Astrocyte of the spinal cord (primary cell): ENCODE results near the gene OR14I1.

Experiments used
- DNase-seq: peaks from one replicate; pipeline ENCODE4 v3.0.0; 2011; ENCODE audit warnings: low read depth, low spot score
- H3K4me3 ChIP-seq: 2 replicates; pipeline ENCODE4 v1.5.1; 2011; ENCODE audit warnings: low read depth, mild to moderate bottlenecking, low read length, moderate library complexity
- in situ Hi-C: cut with HindIII; loops from 2 replicates; pipeline ENCODE4 v1.10.0; 2017; ENCODE audit warnings: low sequenced_read_pairs
- TF ChIP-seq, protein P1 (sequence below): IDR thresholded peaks from 2 replicates; pipeline ENCODE4 v1.5.1; 2012; ENCODE audit warnings: low read depth, mild to moderate bottlenecking, low read length, inconsistent platforms

The OR14I1 gene

DNA sequence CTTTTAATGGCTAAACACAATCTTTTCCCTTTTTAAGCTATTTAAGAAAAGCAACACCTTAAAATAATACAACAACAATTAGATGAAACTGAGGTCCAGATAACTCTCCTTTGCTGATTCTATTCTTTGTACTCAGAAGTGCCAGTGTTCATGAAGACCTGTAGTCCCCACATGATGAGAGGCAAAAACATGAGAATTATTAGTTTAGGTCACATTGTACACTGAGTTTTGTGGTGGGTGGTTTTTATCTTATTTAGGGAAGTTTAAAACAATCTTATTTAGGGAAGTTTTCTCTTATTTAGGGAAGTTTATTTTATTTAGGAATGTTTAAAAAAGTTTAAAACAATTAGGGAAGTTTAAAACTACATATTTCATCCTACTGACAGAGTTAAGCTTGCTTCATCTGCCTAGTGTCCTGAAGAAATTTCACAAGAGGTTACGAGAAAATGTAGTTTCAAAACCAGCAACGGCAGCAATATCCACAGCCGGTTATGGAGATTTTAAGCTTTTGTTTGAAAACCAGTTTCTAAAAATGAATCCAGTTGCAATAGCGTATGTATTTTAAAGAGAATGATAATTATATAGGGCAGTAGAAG, 7.8 kb upstream of the OR14I1 start:
- TF ChIP-seq, protein P1, sequence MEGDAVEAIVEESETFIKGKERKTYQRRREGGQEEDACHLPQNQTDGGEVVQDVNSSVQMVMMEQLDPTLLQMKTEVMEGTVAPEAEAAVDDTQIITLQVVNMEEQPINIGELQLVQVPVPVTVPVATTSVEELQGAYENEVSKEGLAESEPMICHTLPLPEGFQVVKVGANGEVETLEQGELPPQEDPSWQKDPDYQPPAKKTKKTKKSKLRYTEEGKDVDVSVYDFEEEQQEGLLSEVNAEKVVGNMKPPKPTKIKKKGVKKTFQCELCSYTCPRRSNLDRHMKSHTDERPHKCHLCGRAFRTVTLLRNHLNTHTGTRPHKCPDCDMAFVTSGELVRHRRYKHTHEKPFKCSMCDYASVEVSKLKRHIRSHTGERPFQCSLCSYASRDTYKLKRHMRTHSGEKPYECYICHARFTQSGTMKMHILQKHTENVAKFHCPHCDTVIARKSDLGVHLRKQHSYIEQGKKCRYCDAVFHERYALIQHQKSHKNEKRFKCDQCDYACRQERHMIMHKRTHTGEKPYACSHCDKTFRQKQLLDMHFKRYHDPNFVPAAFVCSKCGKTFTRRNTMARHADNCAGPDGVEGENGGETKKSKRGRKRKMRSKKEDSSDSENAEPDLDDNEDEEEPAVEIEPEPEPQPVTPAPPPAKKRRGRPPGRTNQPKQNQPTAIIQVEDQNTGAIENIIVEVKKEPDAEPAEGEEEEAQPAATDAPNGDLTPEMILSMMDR = no peak
- DNase-seq = no peak
- in situ Hi-C loops = no loop called here
- no peak overlapping the region for H3K4me3 ChIP-seq

DNA sequence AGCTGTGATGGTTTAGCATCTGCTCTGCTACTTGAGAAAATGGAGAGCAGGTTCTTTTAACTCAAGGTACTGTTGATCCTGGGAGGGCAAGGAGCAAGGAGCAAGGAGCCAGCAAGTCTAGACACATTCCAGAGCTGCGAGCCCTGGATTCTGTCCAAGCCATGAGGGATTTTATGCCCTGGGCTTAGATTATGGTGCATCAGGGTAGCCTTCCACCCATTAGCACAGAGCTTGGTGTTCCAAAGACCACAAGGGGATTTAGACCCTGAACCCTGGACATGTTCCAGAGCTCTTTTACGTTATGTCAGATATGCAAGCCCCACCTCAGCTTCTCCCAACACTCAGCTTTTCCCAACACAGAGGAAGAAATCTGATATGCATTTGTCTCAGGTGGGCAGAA, 2.0 kb upstream of the OR14I1 start:
- in situ Hi-C loops = no loop called here
- no peak overlapping the region for H3K4me3 ChIP-seq
- TF ChIP-seq, protein P1 = no peak
- DNase-seq = no peak

DNA sequence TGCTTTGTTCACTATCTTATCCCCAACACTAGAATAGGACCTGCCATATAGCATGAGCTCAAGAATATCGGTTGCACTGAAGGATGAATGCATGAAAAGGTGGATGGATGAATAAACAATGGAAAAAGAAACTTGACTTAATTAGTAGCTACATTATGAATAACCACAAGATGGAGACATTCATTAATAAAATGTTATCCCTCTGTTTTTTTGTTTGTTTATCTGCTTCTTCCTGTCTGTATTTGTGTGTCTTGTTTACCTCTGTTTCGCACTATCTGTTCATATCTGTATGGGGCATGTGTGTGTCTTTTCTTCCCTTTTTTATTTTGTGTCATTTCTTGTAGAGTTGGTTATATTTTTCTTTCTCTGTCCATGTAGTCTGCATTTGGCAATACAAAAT, 1.1 kb upstream of the OR14I1 start:
- in situ Hi-C loops = no loop called here
- H3K4me3 ChIP-seq = no peak overlapping the region
- TF ChIP-seq, protein P1 = no peak
- no peak for DNase-seq

DNA sequence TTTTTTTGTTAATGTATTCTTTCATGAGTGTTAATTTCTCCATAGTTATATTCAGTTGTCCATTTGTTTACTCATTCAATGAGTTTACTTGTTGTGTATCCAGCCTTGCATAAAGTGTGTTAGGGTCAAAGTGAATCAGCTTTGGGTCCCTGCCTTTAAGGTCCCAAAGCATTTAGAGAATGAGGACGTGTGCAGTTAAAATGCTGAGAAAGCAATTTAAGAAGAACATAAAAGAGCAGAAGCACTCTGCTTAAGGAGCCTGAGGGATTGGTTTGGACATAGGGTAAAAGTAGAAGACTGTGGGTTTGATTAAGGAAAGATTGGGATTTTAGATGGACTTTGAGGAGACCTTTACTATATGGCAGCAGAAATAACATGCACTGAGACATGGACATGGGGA, 3.5 kb downstream of the OR14I1 start:
- TF ChIP-seq, protein P1 = no peak
- no peak for DNase-seq
- in situ Hi-C loops = no loop called here
- no peak overlapping the region for H3K4me3 ChIP-seq

DNA sequence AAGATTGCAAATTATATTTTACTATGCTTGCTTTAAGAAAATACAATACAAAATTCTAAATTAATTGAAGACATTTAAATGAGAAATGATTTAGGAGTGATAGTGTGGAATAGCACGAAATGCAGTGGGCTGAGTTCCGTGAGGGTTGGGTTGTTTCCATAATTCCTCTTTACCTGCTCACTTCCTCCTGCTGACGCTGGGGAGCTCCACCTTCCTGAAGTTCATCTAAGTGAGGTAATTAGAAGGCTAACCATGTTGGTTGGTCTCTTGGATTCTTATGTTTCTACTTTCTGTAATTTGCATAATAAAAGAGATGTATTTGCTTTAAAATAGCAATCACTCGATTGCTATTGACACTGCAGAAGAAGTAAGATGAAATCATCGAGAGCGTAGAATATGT, 4.7 kb downstream of the OR14I1 start:
- no peak overlapping the region for H3K4me3 ChIP-seq
- in situ Hi-C loops = no loop called here
- DNase-seq = no peak
- TF ChIP-seq, protein P1 = no peak

DNA sequence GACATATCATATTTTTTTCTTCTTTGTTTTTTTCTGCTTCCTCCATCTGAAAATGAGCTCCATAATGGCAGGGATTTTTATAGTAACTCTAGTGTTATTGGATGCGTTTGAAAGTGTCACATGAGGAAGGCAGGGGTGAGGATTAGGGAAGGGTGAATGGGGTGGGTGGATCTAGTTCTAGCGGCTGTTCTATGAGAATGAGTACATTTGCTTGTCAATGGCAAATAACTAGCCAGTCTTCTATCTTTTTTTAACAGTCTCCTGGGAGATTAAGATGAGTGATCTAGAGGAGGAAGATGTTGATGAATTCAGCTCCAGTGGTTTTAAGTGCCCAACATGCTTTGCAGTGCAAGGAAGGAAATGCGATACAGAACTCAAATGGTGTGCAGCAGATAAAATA, 5.8 kb downstream of the OR14I1 start:
- in situ Hi-C loops = no loop called here
- TF ChIP-seq, protein P1 = no peak
- H3K4me3 ChIP-seq = no peak overlapping the region
- DNase-seq = no peak

DNA sequence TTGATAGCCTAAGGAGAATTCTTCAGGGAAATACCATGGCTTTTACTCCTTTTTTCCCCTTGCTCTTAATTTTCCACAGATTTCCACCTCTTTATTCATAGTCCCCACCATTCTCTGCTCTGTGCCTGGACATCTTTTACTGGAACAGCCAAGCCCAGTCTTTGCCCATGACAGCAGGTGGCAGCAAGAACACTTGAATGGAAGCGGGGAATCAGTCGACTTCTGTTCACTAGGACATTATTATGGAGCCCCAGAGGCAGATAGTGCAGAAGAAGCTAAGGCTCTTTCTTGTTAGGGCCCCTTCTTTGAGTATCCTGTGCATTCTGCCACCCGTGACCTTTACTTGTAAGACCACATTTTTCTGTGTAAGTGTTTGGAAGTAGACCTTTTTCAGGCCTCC, 6.3 kb downstream of the OR14I1 start:
- in situ Hi-C loops = no loop called here
- DNase-seq = no peak
- TF ChIP-seq, protein P1 = no peak
- no peak overlapping the region for H3K4me3 ChIP-seq
